GM19455 (cell line): ENCODE measurements around the gene AZI2.
A peak's percentile ranks its signal among the peaks of the same experiment; 100 is the strongest.

Experiments
- ATAC-seq: cut with Tn5 transposase; IDR thresholded peaks from one replicate; pipeline ENCODE4 v1.9.1; 2021; ENCODE audit not compliant: unreplicated experiment

AZI2 gene

GRCh38 chr3:28348629-28349468 is at the start of gene AZI2, which contains the start of gene ZCWPW2:
AZI2 (minus strand) TSS chr3:28348824; CDS start chr3:28340617, 8,207 bp downstream.
ZCWPW2 (plus strand) TSS chr3:28348721; CDS start chr3:28413069, 64,348 bp downstream.
- ATAC-seq, result peak; percentile 94

GRCh38 chr3:28388978-28389377 is 40.4 kb upstream of the AZI2 start:
- no peak for ATAC-seq

GRCh38 chr3:28386049-28386448 is 37.4 kb upstream of the AZI2 start:
- no peak for ATAC-seq

GRCh38 chr3:28376424-28376823 is 27.8 kb upstream of the AZI2 start:
- ATAC-seq, result no peak

GRCh38 chr3:28349469-28350000 is 911 bp upstream of the AZI2 start:
- ATAC-seq, result peak; percentile 0

GRCh38 chr3:28348265-28348628 is 377 bp downstream of the AZI2 start:
- no peak for ATAC-seq

GRCh38 chr3:28347374-28348264 is 1.0 kb downstream of the AZI2 start:
- no peak for ATAC-seq

- no peak for ATAC-seq
Observed at GRCh38 chr3:28345690-28346089, 2.9 kb downstream of the AZI2 start.

GRCh38 chr3:28343144-28343543 is 5.5 kb downstream of the AZI2 start:
- no peak for ATAC-seq

- ATAC-seq, result no peak
Observed at GRCh38 chr3:28337230-28337629, 11.4 kb downstream of the AZI2 start.

- no peak for ATAC-seq
Observed at GRCh38 chr3:28335246-28335645, 13.4 kb downstream of the AZI2 start.

- ATAC-seq, result no peak
Observed at GRCh38 chr3:28334552-28334951, 14.1 kb downstream of the AZI2 start.

GRCh38 chr3:28328188-28329151 is 20.2 kb downstream of the AZI2 start:
- peak; percentile 45 for ATAC-seq

GRCh38 chr3:28326458-28326926 is 22.1 kb downstream of the AZI2 start:
- ATAC-seq, result peak; percentile 73

- ATAC-seq, result no peak
Observed at GRCh38 chr3:28322464-28322863, 26.2 kb downstream of the AZI2 start.

- ATAC-seq, result no peak
Observed at GRCh38 chr3:28320981-28321380, 27.6 kb downstream of the AZI2 start.

GRCh38 chr3:28317438-28318022 is 31.1 kb downstream of the AZI2 start:
- ATAC-seq, result peak; percentile 77

GRCh38 chr3:28316226-28316625 is 32.4 kb downstream of the AZI2 start:
- no peak for ATAC-seq

GRCh38 chr3:28315711-28316110 is 32.9 kb downstream of the AZI2 start:
- no peak for ATAC-seq

- no peak for ATAC-seq
Observed at GRCh38 chr3:28308196-28308595, 40.4 kb downstream of the AZI2 start.
